ENCODE results near the gene ZNHIT1. TPM values are rescaled to one million over a fixed set of nuclear protein-coding genes. Genes with fewer than 3 reads are reported as not detected.

Gene ZNHIT1
- total and polyA plus RNA-seq, 10 donors = 47.3 to 127 (median 68.0) TPM

DNA sequence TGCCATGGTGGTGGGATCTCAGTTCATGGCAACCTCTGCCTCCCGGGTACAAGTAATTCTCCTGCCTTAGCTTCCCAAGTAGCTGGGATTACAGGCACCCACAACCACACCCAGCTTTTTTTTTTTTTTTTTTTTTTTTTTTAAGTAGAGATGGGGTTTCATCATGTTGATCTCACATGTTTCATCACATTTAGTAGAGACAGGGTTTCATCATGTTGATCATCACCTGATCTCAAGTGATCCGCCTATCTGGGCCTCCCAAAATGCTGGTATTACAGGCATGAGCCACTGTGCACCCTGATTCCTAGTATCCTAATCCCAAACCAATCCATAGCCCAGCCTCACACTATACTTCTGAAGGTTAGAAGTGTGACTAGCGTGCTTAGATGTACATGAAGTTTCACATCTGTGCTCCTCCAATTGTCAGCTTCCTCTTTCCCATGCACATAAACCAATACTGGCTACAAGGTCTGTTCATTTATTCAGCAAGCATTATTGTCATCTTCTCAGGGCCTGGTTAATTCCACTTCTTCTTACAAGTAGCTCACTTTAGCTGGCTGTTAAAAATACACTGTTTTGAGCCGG is 31.0 kb upstream of the ZNHIT1 start:
- no peak overlapping the region for H3K27ac ChIP-seq
- no peaks in the 10 kb centered on the region for H3K36me3 ChIP-seq
- TF ChIP-seq POLR2A (IDR thresholded peaks at IDR 0.05) (no peak), POLR2AphosphoS5 (IDR thresholded peaks at IDR 0.05) (no peak)
- TF ChIP-seq, protein P1, sequence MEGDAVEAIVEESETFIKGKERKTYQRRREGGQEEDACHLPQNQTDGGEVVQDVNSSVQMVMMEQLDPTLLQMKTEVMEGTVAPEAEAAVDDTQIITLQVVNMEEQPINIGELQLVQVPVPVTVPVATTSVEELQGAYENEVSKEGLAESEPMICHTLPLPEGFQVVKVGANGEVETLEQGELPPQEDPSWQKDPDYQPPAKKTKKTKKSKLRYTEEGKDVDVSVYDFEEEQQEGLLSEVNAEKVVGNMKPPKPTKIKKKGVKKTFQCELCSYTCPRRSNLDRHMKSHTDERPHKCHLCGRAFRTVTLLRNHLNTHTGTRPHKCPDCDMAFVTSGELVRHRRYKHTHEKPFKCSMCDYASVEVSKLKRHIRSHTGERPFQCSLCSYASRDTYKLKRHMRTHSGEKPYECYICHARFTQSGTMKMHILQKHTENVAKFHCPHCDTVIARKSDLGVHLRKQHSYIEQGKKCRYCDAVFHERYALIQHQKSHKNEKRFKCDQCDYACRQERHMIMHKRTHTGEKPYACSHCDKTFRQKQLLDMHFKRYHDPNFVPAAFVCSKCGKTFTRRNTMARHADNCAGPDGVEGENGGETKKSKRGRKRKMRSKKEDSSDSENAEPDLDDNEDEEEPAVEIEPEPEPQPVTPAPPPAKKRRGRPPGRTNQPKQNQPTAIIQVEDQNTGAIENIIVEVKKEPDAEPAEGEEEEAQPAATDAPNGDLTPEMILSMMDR (IDR thresholded peaks at IDR 0.05 in 8 of 11, conservative IDR thresholded peaks at IDR 0.05 in 3 of 11) = no peak
- H3K4me3 ChIP-seq = no peak overlapping the region
- H3K9me3 ChIP-seq = no peaks in the 10 kb centered on the region
- no peaks in the 10 kb centered on the region for H3K4me1 ChIP-seq
- 66 to 79% (median 72%) methylated on average over 4 of the region's 4 CpGs for WGBS, 5 donors
- peaks cover 0 to 50% (median 4%) of the 10 kb centered on the region in 7 donors for H3K27me3 ChIP-seq (replicated peaks in 1 of 7)
- no peak for DNase-seq
- intact Hi-C loops (cut with DNase I; ENCODE audit: low total_unique reads) = no loop called here

DNA sequence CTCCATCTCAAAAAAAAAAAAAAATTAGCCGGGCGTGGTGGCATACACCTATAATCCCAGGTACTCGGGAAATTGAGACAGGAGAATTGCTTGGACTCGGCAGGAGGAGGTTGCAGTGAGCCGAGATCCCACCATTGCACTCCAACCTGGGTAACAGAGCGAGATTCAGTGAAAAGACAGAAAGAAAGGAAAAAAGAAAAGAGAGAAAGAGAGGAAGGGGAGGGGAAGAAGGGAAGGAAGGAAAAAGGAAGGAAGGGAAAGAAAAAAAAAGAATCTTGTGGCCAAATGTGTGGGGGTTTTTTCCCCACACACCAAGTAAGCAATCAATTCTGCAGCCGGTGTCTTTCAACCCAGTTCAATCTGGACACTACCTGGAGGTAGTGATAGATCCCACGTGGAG is 28.9 kb upstream of the ZNHIT1 start:
- Histone ChIP-seq H3K27me3 (replicated peaks in 1 of 7) (peaks cover 0 to 29% (median 0%) of the 10 kb centered on the region in 7 donors), H3K36me3 (no peaks in the 10 kb centered on the region), H3K27ac (no peak overlapping the region), H3K4me3 (no peak overlapping the region), H3K9me3 (no peaks in the 10 kb centered on the region), H3K4me1 (peaks cover 0 to 8% (median 0%) of the 10 kb centered on the region in 6 donors)
- DNase-seq = no peak
- intact Hi-C loops (cut with DNase I; ENCODE audit: low total_unique reads) = no loop called here
- TF ChIP-seq POLR2AphosphoS5 (IDR thresholded peaks at IDR 0.05) = no peak
- TF ChIP-seq, protein P1 (IDR thresholded peaks at IDR 0.05 in 8 of 11, conservative IDR thresholded peaks at IDR 0.05 in 3 of 11) = no peak
- TF ChIP-seq POLR2A (IDR thresholded peaks at IDR 0.05) = no peak
- 79 to 87% (median 83%) methylated on average over 8 of the region's 8 CpGs for WGBS, 5 donors

DNA sequence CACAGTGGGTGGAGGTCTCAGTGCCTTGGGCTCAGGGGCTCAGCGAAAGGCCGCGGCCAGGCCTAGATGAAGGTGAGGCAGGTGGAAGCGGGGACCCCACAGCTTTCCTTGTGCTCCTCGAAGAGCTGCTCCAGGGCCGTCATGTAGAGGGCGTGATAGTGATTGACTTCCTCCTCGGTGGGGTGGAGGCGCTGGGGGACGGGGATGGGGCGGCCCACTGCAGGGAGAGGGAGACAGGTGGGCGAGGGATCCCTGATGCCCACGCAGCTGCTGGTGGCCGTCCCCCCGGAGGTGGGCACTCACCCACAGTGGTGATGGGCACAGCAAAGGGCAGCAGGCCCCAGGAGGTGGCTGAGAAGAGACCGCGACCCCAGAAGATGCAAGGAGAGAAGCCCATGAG is 22.1 kb upstream of the ZNHIT1 start:
- Histone ChIP-seq H3K36me3 (no peaks in the 10 kb centered on the region), H3K4me1 (peaks cover 0 to 9% (median under 1%) of the 10 kb centered on the region in 6 donors), H3K9me3 (no peaks in the 10 kb centered on the region), H3K27ac (no peak overlapping the region), H3K27me3 (replicated peaks in 1 of 7) (peaks cover 0 to 47% (median 8%) of the 10 kb centered on the region in 7 donors), H3K4me3 (no peak overlapping the region)
- WGBS, 5 donors = 75 to 89% (median 84%) methylated on average over 12 to 17 of the region's 17 CpGs
- no peak for DNase-seq
- no peak for TF ChIP-seq POLR2A (IDR thresholded peaks at IDR 0.05)
- TF ChIP-seq, protein P1 (IDR thresholded peaks at IDR 0.05 in 8 of 11, conservative IDR thresholded peaks at IDR 0.05 in 3 of 11) = no peak
- intact Hi-C loops (cut with DNase I; ENCODE audit: low total_unique reads) = loop anchor here (10.0 kb wide), 1 partner anchor 51 kb away; no protein-coding TSS in a partner anchor

DNA sequence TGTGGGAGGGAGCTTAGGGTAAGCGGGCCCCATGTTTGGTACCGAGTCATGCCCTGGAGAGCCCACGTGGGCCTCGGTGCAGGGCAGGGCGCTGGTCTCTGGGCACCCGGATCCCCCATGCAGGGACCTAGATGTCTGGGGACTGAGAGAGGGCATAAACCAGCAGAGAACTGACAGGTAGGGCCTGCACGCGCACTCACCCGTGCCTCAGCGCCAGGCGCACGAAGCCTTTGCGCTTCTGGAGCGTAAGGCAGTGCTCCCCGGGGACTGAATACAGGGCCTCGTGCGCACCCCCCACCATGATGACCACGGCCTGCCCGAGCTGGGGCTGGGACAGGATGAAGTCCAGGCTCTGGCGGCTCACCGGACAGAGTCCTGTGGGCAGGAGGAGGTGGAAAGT is 20.0 kb upstream of the ZNHIT1 start:
- H3K4me1 ChIP-seq = peaks cover 0 to 22% (median 15%) of the 10 kb centered on the region in 6 donors
- intact Hi-C loops (cut with DNase I; ENCODE audit: low total_unique reads) = loop anchor here (10.0 kb wide), 1 partner anchor 53 kb away; no protein-coding TSS in a partner anchor
- no peaks in the 10 kb centered on the region for H3K36me3 ChIP-seq
- H3K9me3 ChIP-seq = no peaks in the 10 kb centered on the region
- H3K27ac ChIP-seq = no peak overlapping the region
- no peak overlapping the region for H3K4me3 ChIP-seq
- 74 to 84% (median 78%) methylated on average over 14 to 21 of the region's 21 CpGs for WGBS, 5 donors
- peaks cover 4 to 68% (median 25%) of the 10 kb centered on the region in 7 donors for H3K27me3 ChIP-seq (replicated peaks in 1 of 7)
- no peak for DNase-seq
- TF ChIP-seq POLR2AphosphoS5 (IDR thresholded peaks at IDR 0.05) (no peak), POLR2A (IDR thresholded peaks at IDR 0.05) (no peak)
- TF ChIP-seq, protein P1 (IDR thresholded peaks at IDR 0.05 in 8 of 11, conservative IDR thresholded peaks at IDR 0.05 in 3 of 11) = no peak

Data from spleen (tissue), 11 donors.